ENCODE results near the gene NAT16.

DNA sequence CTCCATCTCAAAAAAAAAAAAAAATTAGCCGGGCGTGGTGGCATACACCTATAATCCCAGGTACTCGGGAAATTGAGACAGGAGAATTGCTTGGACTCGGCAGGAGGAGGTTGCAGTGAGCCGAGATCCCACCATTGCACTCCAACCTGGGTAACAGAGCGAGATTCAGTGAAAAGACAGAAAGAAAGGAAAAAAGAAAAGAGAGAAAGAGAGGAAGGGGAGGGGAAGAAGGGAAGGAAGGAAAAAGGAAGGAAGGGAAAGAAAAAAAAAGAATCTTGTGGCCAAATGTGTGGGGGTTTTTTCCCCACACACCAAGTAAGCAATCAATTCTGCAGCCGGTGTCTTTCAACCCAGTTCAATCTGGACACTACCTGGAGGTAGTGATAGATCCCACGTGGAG lies 9.0 kb upstream of the NAT16 start:
- TF ChIP-seq, protein P1, sequence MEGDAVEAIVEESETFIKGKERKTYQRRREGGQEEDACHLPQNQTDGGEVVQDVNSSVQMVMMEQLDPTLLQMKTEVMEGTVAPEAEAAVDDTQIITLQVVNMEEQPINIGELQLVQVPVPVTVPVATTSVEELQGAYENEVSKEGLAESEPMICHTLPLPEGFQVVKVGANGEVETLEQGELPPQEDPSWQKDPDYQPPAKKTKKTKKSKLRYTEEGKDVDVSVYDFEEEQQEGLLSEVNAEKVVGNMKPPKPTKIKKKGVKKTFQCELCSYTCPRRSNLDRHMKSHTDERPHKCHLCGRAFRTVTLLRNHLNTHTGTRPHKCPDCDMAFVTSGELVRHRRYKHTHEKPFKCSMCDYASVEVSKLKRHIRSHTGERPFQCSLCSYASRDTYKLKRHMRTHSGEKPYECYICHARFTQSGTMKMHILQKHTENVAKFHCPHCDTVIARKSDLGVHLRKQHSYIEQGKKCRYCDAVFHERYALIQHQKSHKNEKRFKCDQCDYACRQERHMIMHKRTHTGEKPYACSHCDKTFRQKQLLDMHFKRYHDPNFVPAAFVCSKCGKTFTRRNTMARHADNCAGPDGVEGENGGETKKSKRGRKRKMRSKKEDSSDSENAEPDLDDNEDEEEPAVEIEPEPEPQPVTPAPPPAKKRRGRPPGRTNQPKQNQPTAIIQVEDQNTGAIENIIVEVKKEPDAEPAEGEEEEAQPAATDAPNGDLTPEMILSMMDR (IDR thresholded peaks at IDR 0.05; ENCODE audit: low read depth, low read length): no peak
- TF ChIP-seq EZH2phosphoT487 (IDR thresholded peaks at IDR 0.05; ENCODE audit: low read depth): no peak

Measured in OCI-LY3 (cell line).